Upper lobe of left lung (tissue), 6 donors: ENCODE results near the gene EFNA5. TPM values are rescaled to one million over a fixed set of nuclear protein-coding genes. Genes with fewer than 3 reads are reported as not detected.
"Not testable (repeated sequence)": the region's sequence is repeated elsewhere in the genome, so short reads cannot be mapped to it uniquely, and the experiment has no call there.

Experiments
- ATAC-seq, 2 donors: fragments of 200-7000 bp; cut with Tn5 transposase; one replicate each; pipeline ENCODE4 v1.9.1; 2022; ENCODE audit warnings: mild to moderate bottlenecking in 2 of 2, moderate library complexity in 2 of 2; ENCODE audit not compliant: low FRiP score in 2 of 2
- DNase-seq, 2 donors: peaks; one replicate each; pipeline ENCODE4 v3.0.0-alpha.2; 2019 to 2020
- H3K27ac ChIP-seq, 4 donors: fragments of 200-600 bp; sonication (generic); one replicate each; pipeline ENCODE4 v1.5.1; 2016 to 2019
- H3K27me3 ChIP-seq, 4 donors: fragments of 200-600 bp; sonication (generic); one replicate each; pipeline ENCODE4 v1.5.1; 2017 to 2019
- H3K36me3 ChIP-seq, 4 donors: fragments of 200-600 bp; sonication (generic); one replicate each; pipeline ENCODE4 v1.5.1; 2016 to 2019
- H3K4me1 ChIP-seq, 4 donors: fragments of 200-600 bp; sonication (generic); one replicate each; pipeline ENCODE4 v1.5.1; 2018 to 2019
- H3K4me3 ChIP-seq, 4 donors: fragments of 200-600 bp; sonication (generic); one replicate each; pipeline ENCODE4 v1.5.1; 2017 to 2019; ENCODE audit warnings: mild to moderate bottlenecking in 2 of 4, moderate library complexity in 1 of 4
- H3K9me3 ChIP-seq, 4 donors: fragments of 200-600 bp; sonication (generic); one replicate each; pipeline ENCODE4 v1.5.1; 2018 to 2019
- EP300 ChIP-seq, 4 donors: sonication (generic); formaldehyde crosslinking; IDR thresholded peaks; one replicate each; pipeline ENCODE4 v1.5.1; 2017; ENCODE audit warnings: antibody characterized with exemption in 4 of 4, control low read depth in 2 of 4
- POLR2A ChIP-seq, 4 donors: fragments of 450-650 bp; IDR thresholded peaks; one replicate each; pipeline ENCODE4 v1.5.1; 2016 to 2017; ENCODE audit warnings: antibody characterized with exemption in 4 of 4, mild to moderate bottlenecking in 2 of 4
- POLR2AphosphoS5 ChIP-seq, 2 donors: sonication (generic); formaldehyde crosslinking; IDR thresholded peaks; one replicate each; pipeline ENCODE4 v1.5.1; 2017; ENCODE audit warnings: antibody characterized with exemption in 2 of 2
- WGBS, 2 donors: methylation state at CpG; one replicate each; pipeline ENCODE4 v1.1.5; 2017 to 2018; 5-methylcytosine and 5-hydroxymethylcytosine counted together
- total RNA-seq, 6 donors: library from RNA; depleted of rRNA in 4 of 6; stranded (reverse); fragments of >200 nt in 4 of 6; gene quantifications; one replicate each; pipeline versions ENCODE4 v1.1.0 to v1.2.1, GENCODE V29; 2016 to 2021
- TF ChIP-seq, protein P1 (sequence below), 6 experiments: fragments of 450-650 bp in 4 of 6; fragments of 200-600 bp in 2 of 6; sonication (generic) in 2 of 6; IDR thresholded peaks; one replicate each; pipeline ENCODE4 v1.5.1; 2016 to 2019; ENCODE audit warnings: antibody characterized with exemption in 6 of 6
- donor health status: DM: no; HTN: no; CAD: no; lungs with moderate emphysema.
- donor health status: DM: no; HTN: yes; CAD: no; lungs with severe emphysema.

The EFNA5 gene
- total RNA-seq, 6 donors from 2014 or later, result 4.1 to 41.9 (median 7.3) TPM

GRCh38 chr5:107499237-107499636 is 171.5 kb downstream of the EFNA5 start:
- Histone ChIP-seq H3K4me1 (peaks cover 0 to 4% (median 0%) of the 10 kb centered on the region in 4 donors), H3K4me3 (no peak overlapping the region), H3K36me3 (no peaks in the 10 kb centered on the region), H3K9me3 (no peaks in the 10 kb centered on the region), H3K27me3 (no peaks in the 10 kb centered on the region), H3K27ac (no peak overlapping the region)
- no peak for TF ChIP-seq POLR2AphosphoS5 (IDR thresholded peaks at IDR 0.05)
- TF ChIP-seq, protein P1, sequence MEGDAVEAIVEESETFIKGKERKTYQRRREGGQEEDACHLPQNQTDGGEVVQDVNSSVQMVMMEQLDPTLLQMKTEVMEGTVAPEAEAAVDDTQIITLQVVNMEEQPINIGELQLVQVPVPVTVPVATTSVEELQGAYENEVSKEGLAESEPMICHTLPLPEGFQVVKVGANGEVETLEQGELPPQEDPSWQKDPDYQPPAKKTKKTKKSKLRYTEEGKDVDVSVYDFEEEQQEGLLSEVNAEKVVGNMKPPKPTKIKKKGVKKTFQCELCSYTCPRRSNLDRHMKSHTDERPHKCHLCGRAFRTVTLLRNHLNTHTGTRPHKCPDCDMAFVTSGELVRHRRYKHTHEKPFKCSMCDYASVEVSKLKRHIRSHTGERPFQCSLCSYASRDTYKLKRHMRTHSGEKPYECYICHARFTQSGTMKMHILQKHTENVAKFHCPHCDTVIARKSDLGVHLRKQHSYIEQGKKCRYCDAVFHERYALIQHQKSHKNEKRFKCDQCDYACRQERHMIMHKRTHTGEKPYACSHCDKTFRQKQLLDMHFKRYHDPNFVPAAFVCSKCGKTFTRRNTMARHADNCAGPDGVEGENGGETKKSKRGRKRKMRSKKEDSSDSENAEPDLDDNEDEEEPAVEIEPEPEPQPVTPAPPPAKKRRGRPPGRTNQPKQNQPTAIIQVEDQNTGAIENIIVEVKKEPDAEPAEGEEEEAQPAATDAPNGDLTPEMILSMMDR (IDR thresholded peaks at IDR 0.05), result no peak
- TF ChIP-seq EP300 (IDR thresholded peaks at IDR 0.05), result no peak
- no peak for TF ChIP-seq POLR2A (IDR thresholded peaks at IDR 0.05)
- no peak for ATAC-seq
- 74 to 82% methylated on average over 1 of the region's 1 CpG for WGBS, 2 donors
- no peak for DNase-seq

GRCh38 chr5:107496466-107496865 is 174.3 kb downstream of the EFNA5 start:
- Histone ChIP-seq H3K27me3 (no peaks in the 10 kb centered on the region), H3K36me3 (no peaks in the 10 kb centered on the region), H3K4me1 (no peaks in the 10 kb centered on the region), H3K4me3 (no peak overlapping the region), H3K9me3 (no peaks in the 10 kb centered on the region), H3K27ac (no peak overlapping the region)
- WGBS, 2 donors, result 88 to 90% methylated on average over 2 to 3 of the region's 3 CpGs
- ATAC-seq (no peak), DNase-seq (no peak)
- TF ChIP-seq POLR2A (IDR thresholded peaks at IDR 0.05), result no peak

DNA sequence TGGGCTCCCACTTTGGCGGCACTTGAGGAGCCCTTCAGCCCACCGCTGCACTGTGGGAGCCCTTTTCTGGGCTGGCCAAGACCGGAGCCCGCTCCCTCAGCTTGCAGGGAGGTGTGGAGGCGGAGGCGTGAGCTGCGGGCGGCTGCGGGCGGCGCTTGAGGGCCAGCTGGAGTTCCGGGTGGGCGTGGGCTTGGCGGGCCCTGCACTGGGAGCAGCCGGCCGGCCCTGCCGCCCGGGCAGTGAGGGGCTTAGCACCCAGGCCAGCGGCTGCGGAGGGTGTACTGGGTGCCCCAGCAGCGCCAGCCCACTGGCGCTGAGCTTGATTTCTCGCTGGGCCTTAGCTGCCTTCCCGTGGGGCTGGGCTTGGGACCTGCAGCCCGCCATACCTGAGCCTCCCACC is 176.6 kb downstream of the EFNA5 start:
- not testable (repeated sequence) for H3K4me3 ChIP-seq, H3K36me3 ChIP-seq, H3K4me1 ChIP-seq, ATAC-seq, H3K9me3 ChIP-seq, H3K27ac ChIP-seq, H3K27me3 ChIP-seq
- 78 to 96% methylated on average over 13 to 18 of the region's 25 CpGs for WGBS, 2 donors
- peak in 1 of 2 donors; percentile 71 for DNase-seq

- ATAC-seq (peak in 1 of 2 donors; percentile 79), DNase-seq (no peak)
- Histone ChIP-seq H3K27ac (peak overlapping the region in 2 of 4 donors; percentile 3 to 9), H3K4me1 (no peaks in the 10 kb centered on the region), H3K9me3 (no peaks in the 10 kb centered on the region), H3K36me3 (no peaks in the 10 kb centered on the region), H3K4me3 (no peak overlapping the region), H3K27me3 (no peaks in the 10 kb centered on the region)
- TF ChIP-seq POLR2A (IDR thresholded peaks at IDR 0.05) (no peak), POLR2AphosphoS5 (IDR thresholded peaks at IDR 0.05) (no peak), EP300 (IDR thresholded peaks at IDR 0.05) (no peak)
- TF ChIP-seq, protein P1 (IDR thresholded peaks at IDR 0.05), result no peak
- 32 to 36% methylated on average over 2 of the region's 2 CpGs for WGBS, 2 donors
Measured at GRCh38 chr5:107487056-107487542, 183.6 kb downstream of the EFNA5 start.

- no peak overlapping the region for H3K4me3 ChIP-seq
- no peaks in the 10 kb centered on the region for H3K27me3 ChIP-seq
- no peaks in the 10 kb centered on the region for H3K36me3 ChIP-seq
- 51 to 73% methylated on average over 2 of the region's 2 CpGs for WGBS, 2 donors
- H3K27ac ChIP-seq, result peak overlapping the region in 2 of 4 donors; percentile 3 to 14
- H3K9me3 ChIP-seq, result no peaks in the 10 kb centered on the region
- ATAC-seq (peak in 1 of 2 donors; percentile 43), DNase-seq (no peak)
- no peaks in the 10 kb centered on the region for H3K4me1 ChIP-seq
- TF ChIP-seq EP300 (IDR thresholded peaks at IDR 0.05) (no peak), POLR2A (IDR thresholded peaks at IDR 0.05) (no peak), POLR2AphosphoS5 (IDR thresholded peaks at IDR 0.05) (no peak)
- TF ChIP-seq, protein P1 (IDR thresholded peaks at IDR 0.05), result no peak
Measured at GRCh38 chr5:107486489-107486888, 184.2 kb downstream of the EFNA5 start.

GRCh38 chr5:107485184-107485583 is 185.6 kb downstream of the EFNA5 start:
- ATAC-seq (no peak), DNase-seq (no peak)
- Histone ChIP-seq H3K4me1 (peaks cover 0 to 3% (median 0%) of the 10 kb centered on the region in 4 donors), H3K4me3 (no peak overlapping the region), H3K27ac (no peak overlapping the region), H3K36me3 (no peaks in the 10 kb centered on the region), H3K9me3 (no peaks in the 10 kb centered on the region), H3K27me3 (no peaks in the 10 kb centered on the region)
- TF ChIP-seq, protein P1 (IDR thresholded peaks at IDR 0.05), result no peak
